DND-41 (cell line): ENCODE measurements around the gene CYP2W1.

Experiments used
- ATAC-seq: fragments of 200-7000 bp; cut with Tn5 transposase; 3 replicates; pipeline ENCODE4 v1.9.1; 2021; ENCODE audit warnings: low read depth; ENCODE audit not compliant: insufficient read depth
- DNase-seq: peaks from one replicate; pipeline ENCODE4 v3.0.0-alpha.2; 2020
- H2AFZ ChIP-seq: 2 replicates; pipeline ENCODE4 v1.6.0; 2012; ENCODE audit warnings: low read depth, low read length
- H3K27ac ChIP-seq: 2 replicates; pipeline ENCODE4 v1.5.1; 2012; ENCODE audit warnings: low read length, inconsistent platforms
- H3K27me3 ChIP-seq: fragments of 200-600 bp; sonication (generic); 2 replicates; pipeline ENCODE4 v1.6.0; 2012; ENCODE audit warnings: low read length, mild to moderate bottlenecking, inconsistent platforms; ENCODE audit not compliant: insufficient read depth, poor library complexity
- H3K36me3 ChIP-seq: 2 replicates; pipeline ENCODE4 v1.5.1; 2012; ENCODE audit warnings: low read length, inconsistent platforms; ENCODE audit not compliant: insufficient read depth
- H3K4me1 ChIP-seq: 2 replicates; pipeline ENCODE4 v1.5.1; 2012; ENCODE audit warnings: mild to moderate bottlenecking, low read length; ENCODE audit not compliant: insufficient read depth
- H3K4me2 ChIP-seq: 2 replicates; pipeline ENCODE4 v1.6.0; 2012; ENCODE audit warnings: mild to moderate bottlenecking, moderate library complexity, low read length, inconsistent platforms; ENCODE audit not compliant: insufficient read depth
- H3K4me3 ChIP-seq, 2 experiments: fragments of 200-600 bp in 1 of 2; shearing (Covaris generic) in 1 of 2; 2 replicates each; pipeline ENCODE4 v1.5.1; 2012 to 2016; ENCODE audit warnings: inconsistent platforms in 2 of 2, low read length in 2 of 2, mild to moderate bottlenecking in 2 of 2, low read depth in 1 of 2, moderate library complexity in 1 of 2
- H3K79me2 ChIP-seq: 2 replicates; pipeline ENCODE4 v1.6.0; 2012; ENCODE audit warnings: low read length, inconsistent platforms; ENCODE audit not compliant: insufficient read depth
- H3K9ac ChIP-seq: 2 replicates; pipeline ENCODE4 v1.6.0; 2012; ENCODE audit warnings: low read depth, mild to moderate bottlenecking, inconsistent platforms, low read length, moderate library complexity
- H3K9me3 ChIP-seq: 2 replicates; pipeline ENCODE4 v1.5.1; 2012; ENCODE audit warnings: low read length, moderate library complexity, mild to moderate bottlenecking, inconsistent platforms; ENCODE audit not compliant: insufficient read depth, severe bottlenecking
- H4K20me1 ChIP-seq: 2 replicates; pipeline ENCODE4 v1.6.0; 2012; ENCODE audit warnings: low read length; ENCODE audit not compliant: insufficient read depth
- EZH2 ChIP-seq: IDR thresholded peaks from 3 replicates; pipeline ENCODE4 v1.6.1; 2012; ENCODE audit warnings: borderline replicate concordance, low read depth, mild to moderate bottlenecking, moderate library complexity, low read length, inconsistent platforms; ENCODE audit not compliant: severe bottlenecking
- TF ChIP-seq, protein P1 (sequence below): IDR thresholded peaks from 2 replicates; pipeline ENCODE4 v1.5.1; 2012; ENCODE audit warnings: borderline replicate concordance, low read length, moderate library complexity, mild to moderate bottlenecking; ENCODE audit not compliant: poor library complexity, severe bottlenecking; ENCODE audit errors: extremely low read depth

The CYP2W1 gene

DNA sequence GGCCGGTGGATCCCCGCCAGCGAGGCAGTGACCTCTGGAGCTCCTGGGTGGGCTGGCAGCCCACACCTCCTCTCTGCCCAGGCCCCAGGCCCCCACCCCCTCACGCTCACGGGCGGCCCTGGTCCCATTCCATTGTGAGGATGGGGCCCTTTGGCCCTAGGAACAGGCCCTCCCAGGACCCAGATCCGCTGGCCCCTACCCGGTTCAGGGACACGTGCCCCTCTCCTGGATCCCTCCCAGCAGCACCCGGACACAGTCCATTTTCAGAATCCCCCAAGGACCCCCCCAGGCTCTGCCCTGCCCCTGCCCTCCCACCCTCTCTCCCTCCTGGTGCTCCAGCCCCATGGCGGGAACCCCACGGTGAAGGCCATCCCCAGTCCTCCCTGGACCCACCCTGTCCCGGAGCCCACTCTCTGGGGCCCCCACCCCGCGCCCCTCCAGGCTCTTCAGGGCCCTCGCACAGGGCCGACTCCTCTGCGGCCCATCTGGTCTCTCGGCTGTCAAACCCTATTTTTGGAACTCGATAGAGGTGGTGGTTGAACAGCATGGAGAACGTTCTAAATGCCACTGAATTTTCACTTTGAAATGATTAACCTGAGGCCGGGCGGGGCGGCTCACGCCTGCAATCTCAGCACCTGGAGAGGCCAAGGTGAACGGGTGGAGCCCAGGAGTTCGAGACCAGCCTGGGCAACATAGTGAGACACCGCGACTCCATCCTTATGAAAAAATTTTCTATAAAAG lies 36.6 kb upstream of the CYP2W1 start:
- Histone ChIP-seq H3K27ac (no peak overlapping the region), H2AFZ (no peak overlapping the region), H4K20me1 (no peaks in the 10 kb centered on the region), H3K4me3 (no peak overlapping the region), H3K79me2 (no peaks in the 10 kb centered on the region), H3K9me3 (no peaks in the 10 kb centered on the region), H3K9ac (no peak overlapping the region), H3K4me2 (no peak overlapping the region), H3K36me3 (no peaks in the 10 kb centered on the region), H3K27me3 (no peaks in the 10 kb centered on the region), H3K4me1 (no peaks in the 10 kb centered on the region)
- no peak for DNase-seq
- TF ChIP-seq, protein P1, sequence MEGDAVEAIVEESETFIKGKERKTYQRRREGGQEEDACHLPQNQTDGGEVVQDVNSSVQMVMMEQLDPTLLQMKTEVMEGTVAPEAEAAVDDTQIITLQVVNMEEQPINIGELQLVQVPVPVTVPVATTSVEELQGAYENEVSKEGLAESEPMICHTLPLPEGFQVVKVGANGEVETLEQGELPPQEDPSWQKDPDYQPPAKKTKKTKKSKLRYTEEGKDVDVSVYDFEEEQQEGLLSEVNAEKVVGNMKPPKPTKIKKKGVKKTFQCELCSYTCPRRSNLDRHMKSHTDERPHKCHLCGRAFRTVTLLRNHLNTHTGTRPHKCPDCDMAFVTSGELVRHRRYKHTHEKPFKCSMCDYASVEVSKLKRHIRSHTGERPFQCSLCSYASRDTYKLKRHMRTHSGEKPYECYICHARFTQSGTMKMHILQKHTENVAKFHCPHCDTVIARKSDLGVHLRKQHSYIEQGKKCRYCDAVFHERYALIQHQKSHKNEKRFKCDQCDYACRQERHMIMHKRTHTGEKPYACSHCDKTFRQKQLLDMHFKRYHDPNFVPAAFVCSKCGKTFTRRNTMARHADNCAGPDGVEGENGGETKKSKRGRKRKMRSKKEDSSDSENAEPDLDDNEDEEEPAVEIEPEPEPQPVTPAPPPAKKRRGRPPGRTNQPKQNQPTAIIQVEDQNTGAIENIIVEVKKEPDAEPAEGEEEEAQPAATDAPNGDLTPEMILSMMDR, result no peak
- no peak for TF ChIP-seq EZH2
- ATAC-seq, result no peak

DNA sequence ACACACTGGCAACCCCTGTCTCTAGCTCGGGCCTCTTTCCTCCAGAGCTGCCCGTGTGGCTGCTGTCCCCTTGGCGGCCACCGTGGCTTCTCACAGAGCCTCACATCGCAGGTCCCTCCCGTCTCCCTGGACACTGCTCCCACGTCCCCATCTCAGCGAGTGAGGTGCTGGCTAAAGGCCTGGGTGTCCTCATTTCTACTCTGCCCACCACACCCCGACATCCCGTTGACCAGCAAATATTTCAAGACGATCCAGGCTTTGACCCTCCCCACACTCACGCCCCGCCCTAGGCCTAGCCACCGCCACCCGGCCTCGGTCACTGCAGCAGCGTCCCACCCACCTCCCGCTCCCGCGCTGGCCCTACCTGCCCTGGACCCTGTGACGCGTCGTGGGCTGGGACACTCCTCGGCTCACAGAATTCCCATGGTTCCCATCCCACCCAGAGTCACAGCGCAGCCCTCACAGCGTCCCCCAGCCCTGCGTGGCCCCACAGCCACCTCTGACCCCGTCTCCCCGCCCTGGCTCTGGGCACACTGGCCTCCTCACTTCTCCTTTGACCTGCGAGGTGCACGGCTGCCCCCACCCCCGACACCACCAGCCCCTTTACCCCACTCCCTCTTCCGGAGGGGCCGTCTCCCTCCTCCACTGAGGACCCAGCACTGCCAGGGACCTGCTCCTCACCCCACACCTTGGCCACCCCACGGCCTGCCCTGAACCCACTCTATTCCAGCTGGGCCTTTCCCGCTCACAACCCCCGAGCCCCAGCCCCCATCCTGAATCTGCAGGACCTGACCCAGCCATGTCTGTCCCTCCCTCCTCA lies 35.4 kb upstream of the CYP2W1 start:
- TF ChIP-seq EZH2, result no peak
- TF ChIP-seq, protein P1, result no peak
- H4K20me1 ChIP-seq, result no peaks in the 10 kb centered on the region; the same call in 1 of the 2 replicates
- H3K36me3 ChIP-seq, result no peaks in the 10 kb centered on the region
- no peak overlapping the region for H2AFZ ChIP-seq
- no peaks in the 10 kb centered on the region for H3K27me3 ChIP-seq
- H3K4me1 ChIP-seq, result no peaks in the 10 kb centered on the region
- no peak overlapping the region for H3K27ac ChIP-seq
- ATAC-seq (no peak), DNase-seq (no peak)
- no peak overlapping the region for H3K9ac ChIP-seq
- no peak overlapping the region for H3K4me2 ChIP-seq
- no peak overlapping the region for H3K4me3 ChIP-seq
- H3K9me3 ChIP-seq, result no peaks in the 10 kb centered on the region
- H3K79me2 ChIP-seq, result no peaks in the 10 kb centered on the region

DNA sequence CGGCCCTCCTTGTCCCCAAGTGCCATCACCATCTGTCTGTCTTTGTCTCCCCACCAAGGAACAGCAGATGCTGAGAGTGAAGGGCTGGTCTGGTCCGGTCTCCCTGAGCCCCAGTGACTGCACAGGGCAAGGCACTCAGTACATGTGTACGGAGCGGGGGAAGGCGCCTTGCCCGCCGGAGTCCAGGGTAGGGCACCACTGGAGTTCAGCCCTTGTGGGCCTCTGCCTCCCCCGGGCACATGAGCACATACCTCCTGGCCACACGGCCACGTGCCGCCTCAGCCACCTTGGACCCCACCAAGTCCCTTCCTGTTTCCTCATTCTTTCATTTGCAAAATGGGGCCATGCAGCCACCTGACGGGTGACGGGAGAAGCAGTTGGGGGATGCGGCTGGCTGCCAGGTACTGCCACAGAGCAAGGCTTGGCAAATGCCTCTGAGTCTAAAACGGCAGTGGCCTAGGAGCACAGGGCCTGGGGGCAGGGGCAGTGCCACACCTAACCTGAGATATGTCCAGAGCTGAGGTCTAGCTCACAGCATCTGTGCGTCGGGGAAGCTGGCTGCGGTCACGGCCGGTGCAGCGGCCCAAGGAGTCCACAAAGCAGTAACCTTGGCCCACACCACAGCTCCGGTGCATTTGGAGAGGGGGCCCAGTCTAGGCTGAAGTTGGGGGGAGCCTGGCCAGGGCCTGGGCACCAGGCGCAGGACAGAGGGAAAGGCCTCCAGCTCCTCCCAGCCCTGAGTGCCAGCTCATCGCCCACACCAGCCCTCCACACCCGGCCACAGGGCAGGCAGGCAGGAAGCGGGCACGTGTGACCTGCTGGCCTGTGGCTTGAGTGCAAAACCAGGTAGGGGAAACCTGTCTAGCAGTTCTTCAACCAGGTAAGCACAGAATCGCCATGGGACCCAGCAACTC lies 33.7 kb upstream of the CYP2W1 start:
- Histone ChIP-seq H2AFZ (no peak overlapping the region), H4K20me1 (no peaks in the 10 kb centered on the region; the same call in 1 of the 2 replicates)

More for the DNA sequence above, 33.7 kb upstream of the CYP2W1 start:
- no peak for TF ChIP-seq EZH2
- TF ChIP-seq, protein P1, result no peak
- no peak overlapping the region for H3K9ac ChIP-seq
- H3K9me3 ChIP-seq, result no peaks in the 10 kb centered on the region
- no peak overlapping the region for H3K4me2 ChIP-seq
- ATAC-seq, result no peak
- no peaks in the 10 kb centered on the region for H3K36me3 ChIP-seq
- no peak overlapping the region for H3K4me3 ChIP-seq
- no peak overlapping the region for H3K27ac ChIP-seq
- no peaks in the 10 kb centered on the region for H3K27me3 ChIP-seq
- no peaks in the 10 kb centered on the region for H3K4me1 ChIP-seq
- DNase-seq, result no peak
- no peaks in the 10 kb centered on the region for H3K79me2 ChIP-seq
